DND-41 (cell line): ENCODE results near the gene CMTR1.

Experiments
- EZH2 ChIP-seq: IDR thresholded peaks from 3 replicates; pipeline ENCODE4 v1.6.1; 2012; ENCODE audit warnings: borderline replicate concordance, low read depth, mild to moderate bottlenecking, moderate library complexity, low read length, inconsistent platforms; ENCODE audit not compliant: severe bottlenecking
- TF ChIP-seq, protein P1 (sequence below): IDR thresholded peaks from 2 replicates; pipeline ENCODE4 v1.5.1; 2012; ENCODE audit warnings: borderline replicate concordance, low read length, moderate library complexity, mild to moderate bottlenecking; ENCODE audit not compliant: poor library complexity, severe bottlenecking; ENCODE audit errors: extremely low read depth

GRCh38 chr6:37442416-37443215 lies 9.6 kb downstream of the CMTR1 start:
- TF ChIP-seq, protein P1, sequence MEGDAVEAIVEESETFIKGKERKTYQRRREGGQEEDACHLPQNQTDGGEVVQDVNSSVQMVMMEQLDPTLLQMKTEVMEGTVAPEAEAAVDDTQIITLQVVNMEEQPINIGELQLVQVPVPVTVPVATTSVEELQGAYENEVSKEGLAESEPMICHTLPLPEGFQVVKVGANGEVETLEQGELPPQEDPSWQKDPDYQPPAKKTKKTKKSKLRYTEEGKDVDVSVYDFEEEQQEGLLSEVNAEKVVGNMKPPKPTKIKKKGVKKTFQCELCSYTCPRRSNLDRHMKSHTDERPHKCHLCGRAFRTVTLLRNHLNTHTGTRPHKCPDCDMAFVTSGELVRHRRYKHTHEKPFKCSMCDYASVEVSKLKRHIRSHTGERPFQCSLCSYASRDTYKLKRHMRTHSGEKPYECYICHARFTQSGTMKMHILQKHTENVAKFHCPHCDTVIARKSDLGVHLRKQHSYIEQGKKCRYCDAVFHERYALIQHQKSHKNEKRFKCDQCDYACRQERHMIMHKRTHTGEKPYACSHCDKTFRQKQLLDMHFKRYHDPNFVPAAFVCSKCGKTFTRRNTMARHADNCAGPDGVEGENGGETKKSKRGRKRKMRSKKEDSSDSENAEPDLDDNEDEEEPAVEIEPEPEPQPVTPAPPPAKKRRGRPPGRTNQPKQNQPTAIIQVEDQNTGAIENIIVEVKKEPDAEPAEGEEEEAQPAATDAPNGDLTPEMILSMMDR = no peak
- no peak for TF ChIP-seq EZH2
